ENCODE results near the gene SLC29A1.

SLC29A1 gene

DNA sequence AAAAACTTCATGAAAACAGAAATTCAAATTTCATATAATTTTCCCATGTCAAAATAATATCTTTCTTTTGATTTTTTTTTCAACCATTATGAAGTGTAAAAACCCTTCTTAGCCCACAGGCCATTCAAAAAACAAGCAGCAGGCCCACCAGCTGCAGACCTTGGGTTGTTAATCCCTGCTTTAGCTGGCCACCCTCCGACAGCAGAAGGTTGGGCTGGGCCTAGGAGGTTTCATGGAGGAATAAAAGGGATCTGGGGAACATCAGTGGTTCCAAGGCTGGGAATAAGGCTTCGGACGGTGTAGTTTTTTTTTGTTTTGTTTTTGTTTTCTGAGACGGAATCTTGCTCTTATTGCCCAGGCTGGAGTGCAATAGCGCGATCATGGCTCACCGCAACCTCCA is 19.9 kb downstream of the SLC29A1 start:
- ATAC-seq = no peak
- no peak for TF ChIP-seq ISL1 (CRISPR knock-in tag; IDR thresholded peaks at IDR 0.05)
- no peak for TF ChIP-seq SNAI2 (CRISPR knock-in tag; IDR thresholded peaks at IDR 0.05)
- TF ChIP-seq ZNF70 (CRISPR knock-in tag; IDR thresholded peaks at IDR 0.05) = no peak
- TF ChIP-seq ZC3H10 (CRISPR knock-in tag; IDR thresholded peaks at IDR 0.05) = no peak
- TF ChIP-seq GLIS3 (CRISPR knock-in tag; IDR thresholded peaks at IDR 0.05) = no peak
- TF ChIP-seq BACH2 (CRISPR knock-in tag; IDR thresholded peaks at IDR 0.05; ENCODE audit: borderline replicate concordance) = no peak
- no peak for TF ChIP-seq ESRRG (CRISPR knock-in tag; IDR thresholded peaks at IDR 0.05)
- no peak for TF ChIP-seq PPARA (CRISPR knock-in tag; IDR thresholded peaks at IDR 0.05; ENCODE audit: borderline replicate concordance)
- no peak for TF ChIP-seq TOX (CRISPR knock-in tag; IDR thresholded peaks at IDR 0.05; ENCODE audit: borderline replicate concordance)
- TF ChIP-seq CSDC2 (CRISPR knock-in tag; IDR thresholded peaks at IDR 0.05) = no peak
- no peak for TF ChIP-seq TSHZ2 (CRISPR knock-in tag; IDR thresholded peaks at IDR 0.05)
- TF ChIP-seq OSR1 (CRISPR knock-in tag; IDR thresholded peaks at IDR 0.05) = no peak
- no peak for TF ChIP-seq CREB5 (CRISPR knock-in tag; IDR thresholded peaks at IDR 0.05; ENCODE audit: low read depth)
- no peak for TF ChIP-seq ZFP30 (CRISPR knock-in tag; IDR thresholded peaks at IDR 0.05)
- TF ChIP-seq ZNF565 (CRISPR knock-in tag; conservative IDR thresholded peaks at IDR 0.05; ENCODE audit: low read depth) = no peak
- TF ChIP-seq ZNF8 (CRISPR knock-in tag; IDR thresholded peaks at IDR 0.05) = no peak

GRCh38 chr6:44245391-44245911 is 22.1 kb downstream of the SLC29A1 start:
- ATAC-seq = no peak

More at GRCh38 chr6:44245391-44245911, 22.1 kb downstream of the SLC29A1 start:
- TF ChIP-seq ISL1 (CRISPR knock-in tag; IDR thresholded peaks at IDR 0.05) (no peak), CREB5 (CRISPR knock-in tag; IDR thresholded peaks at IDR 0.05; ENCODE audit: low read depth) (no peak), RARB (CRISPR knock-in tag; IDR thresholded peaks at IDR 0.05) (no peak), ZNF565 (CRISPR knock-in tag; conservative IDR thresholded peaks at IDR 0.05; ENCODE audit: low read depth) (no peak), ZFP3 (CRISPR knock-in tag; IDR thresholded peaks at IDR 0.05) (no peak), ZC3H10 (CRISPR knock-in tag; IDR thresholded peaks at IDR 0.05) (no peak), TCF4 (CRISPR knock-in tag; IDR thresholded peaks at IDR 0.05; ENCODE audit: borderline replicate concordance) (no peak), PATZ1 (CRISPR knock-in tag; IDR thresholded peaks at IDR 0.05; ENCODE audit: borderline replicate concordance) (no peak), PPARA (CRISPR knock-in tag; IDR thresholded peaks at IDR 0.05; ENCODE audit: borderline replicate concordance) (no peak), TOX (CRISPR knock-in tag; IDR thresholded peaks at IDR 0.05; ENCODE audit: borderline replicate concordance) (no peak), ZNF8 (CRISPR knock-in tag; IDR thresholded peaks at IDR 0.05) (no peak), OSR1 (CRISPR knock-in tag; IDR thresholded peaks at IDR 0.05) (no peak), ESRRG (CRISPR knock-in tag; IDR thresholded peaks at IDR 0.05) (no peak), CSDC2 (CRISPR knock-in tag; IDR thresholded peaks at IDR 0.05) (no peak), ZFP30 (CRISPR knock-in tag; IDR thresholded peaks at IDR 0.05) (no peak), GLIS3 (CRISPR knock-in tag; IDR thresholded peaks at IDR 0.05) (no peak)
- TF ChIP-seq, protein P1, sequence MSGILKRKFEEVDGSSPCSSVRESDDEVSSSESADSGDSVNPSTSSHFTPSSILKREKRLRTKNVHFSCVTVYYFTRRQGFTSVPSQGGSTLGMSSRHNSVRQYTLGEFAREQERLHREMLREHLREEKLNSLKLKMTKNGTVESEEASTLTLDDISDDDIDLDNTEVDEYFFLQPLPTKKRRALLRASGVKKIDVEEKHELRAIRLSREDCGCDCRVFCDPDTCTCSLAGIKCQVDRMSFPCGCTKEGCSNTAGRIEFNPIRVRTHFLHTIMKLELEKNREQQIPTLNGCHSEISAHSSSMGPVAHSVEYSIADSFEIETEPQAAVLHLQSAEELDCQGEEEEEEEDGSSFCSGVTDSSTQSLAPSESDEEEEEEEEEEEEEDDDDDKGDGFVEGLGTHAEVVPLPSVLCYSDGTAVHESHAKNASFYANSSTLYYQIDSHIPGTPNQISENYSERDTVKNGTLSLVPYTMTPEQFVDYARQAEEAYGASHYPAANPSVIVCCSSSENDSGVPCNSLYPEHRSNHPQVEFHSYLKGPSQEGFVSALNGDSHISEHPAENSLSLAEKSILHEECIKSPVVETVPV (CRISPR knock-in tag; IDR thresholded peaks at IDR 0.05) = no peak
